ENCODE data around the gene PERM1. TPM values are rescaled to one million over a fixed set of nuclear protein-coding genes. Genes with fewer than 3 reads are reported as not detected.

Gene PERM1
- total and polyA plus RNA-seq, 9 of the 15 experiments (the other 6 are each of a cell fraction or from before 2014, with no cell fraction given), result not detected

- TF ChIP-seq ZBTB40 (IDR thresholded peaks at IDR 0.05) (no peak), ZBTB40 (CRISPR knock-in tag; IDR thresholded peaks at IDR 0.05) (0 out of 2 replicates have a peak, but pooled peaks have one; percentile 32), CTCF (IDR thresholded peaks at IDR 0.05 in 2 of 3, conservative IDR thresholded peaks at IDR 0.05 in 1 of 3; ENCODE audit: insufficient read depth in 2 of 3, low read depth in 1 of 3, low read length in 3 of 3) (peak; percentile 48 to 93 (median 54); a peak in 5 of 6 replicates), KLF13 (tag; IDR thresholded peaks at IDR 0.05; ENCODE audit: borderline replicate concordance, low read depth) (peak; percentile 74; the same call in 1 of the 2 replicates), ZNF146 (CRISPR knock-in tag; IDR thresholded peaks at IDR 0.05; ENCODE audit: unreplicated experiment) (no peak), OTX1 (CRISPR knock-in tag; IDR thresholded peaks at IDR 0.05) (no peak), RFX5 (IDR thresholded peaks at IDR 0.05; ENCODE audit: low read depth, low read length) (no peak), CTCFL (IDR thresholded peaks at IDR 0.05; ENCODE audit: borderline replicate concordance, insufficient read depth, low read depth, low read length, poor library complexity, severe bottlenecking) (peak; percentile 45), CHAMP1 (IDR thresholded peaks at IDR 0.05) (no peak)
Observed at GRCh38 chr1:938711-939489, 43.0 kb downstream of the PERM1 start (continued).

Measured in K562 (cell line).